ENCODE measurements around the gene PUDP. TPM values are rescaled to one million over a fixed set of nuclear protein-coding genes. Genes with fewer than 3 reads are reported as not detected.
"Not testable (repeated sequence)": the region's sequence is repeated elsewhere in the genome, so short reads cannot be mapped to it uniquely, and the experiment has no call there.

PUDP gene
- total RNA-seq, 6 experiments from 2014 or later = 8.8 to 18.4 (median 11.8) TPM

- peaks cover 0 to 2% (median 0%) of the 10 kb centered on the region in 4 donors for H3K36me3 ChIP-seq
- H3K9me3 ChIP-seq = no peaks in the 10 kb centered on the region
- H3K4me1 ChIP-seq = peaks cover 0 to 8% (median 0%) of the 10 kb centered on the region in 4 donors
- H3K27me3 ChIP-seq = no peaks in the 10 kb centered on the region
- no peak overlapping the region for H3K27ac ChIP-seq
- TF ChIP-seq CTCF (IDR thresholded peaks at IDR 0.05) (no peak), POLR2A (IDR thresholded peaks at IDR 0.05) (no peak)
- DNase-seq (no peak), ATAC-seq (peak in 1 of 4 donors; percentile 18)
- intact Hi-C loops (cut with DNase I) = no loop called here
- H3K4me3 ChIP-seq = no peak overlapping the region
- WGBS (ENCODE audit: insufficient coverage, low coverage, low lambda C conversion rate, missing lambda C conversion rate) = 56% methylated on average over 11 of the region's 11 CpGs
Measured at GRCh38 chrX:7109049-7109531, 38.9 kb downstream of the PUDP start.

- H3K27ac ChIP-seq = no peak overlapping the region
- peak; percentile 50 to 76 (median 54) for DNase-seq
- no peak for TF ChIP-seq POLR2A (IDR thresholded peaks at IDR 0.05)
- 29% methylated on average over 3 of the region's 5 CpGs for WGBS (ENCODE audit: insufficient coverage, low coverage, low lambda C conversion rate, missing lambda C conversion rate)
- peaks cover 0 to 2% (median 0%) of the 10 kb centered on the region in 4 donors for H3K36me3 ChIP-seq
- peak; percentile 92 to 99 (median 98) for ATAC-seq
- peaks cover 0 to 8% (median 0%) of the 10 kb centered on the region in 4 donors for H3K4me1 ChIP-seq
- H3K27me3 ChIP-seq = no peaks in the 10 kb centered on the region
- intact Hi-C loops (cut with DNase I) = no loop called here
- H3K4me3 ChIP-seq = no peak overlapping the region
- H3K9me3 ChIP-seq = no peaks in the 10 kb centered on the region
Measured at GRCh38 chrX:7108030-7108429, 39.9 kb downstream of the PUDP start.

- WGBS (ENCODE audit: insufficient coverage, low coverage, low lambda C conversion rate, missing lambda C conversion rate) = no CpG with 5 or more reads among the region's 2 CpGs
- TF ChIP-seq POLR2A (IDR thresholded peaks at IDR 0.05) = no peak
- TF ChIP-seq CTCF (IDR thresholded peaks at IDR 0.05) = no peak
- ATAC-seq (no peak), DNase-seq (no peak)
- intact Hi-C loops (cut with DNase I) = no loop called here
- H3K4me3 ChIP-seq = no peak overlapping the region
- H3K27me3 ChIP-seq = no peaks in the 10 kb centered on the region
- H3K36me3 ChIP-seq = peaks cover 0 to 2% (median 0%) of the 10 kb centered on the region in 4 donors
- no peaks in the 10 kb centered on the region for H3K9me3 ChIP-seq
- H3K27ac ChIP-seq = no peak overlapping the region
- peaks cover 0 to 8% (median 0%) of the 10 kb centered on the region in 4 donors for H3K4me1 ChIP-seq
Measured at GRCh38 chrX:7106649-7107048, 41.3 kb downstream of the PUDP start.

GRCh38 chrX:7102119-7102518 is 45.8 kb downstream of the PUDP start:
- ATAC-seq (no peak), DNase-seq (no peak)
- no peaks in the 10 kb centered on the region for H3K9me3 ChIP-seq
- H3K4me3 ChIP-seq = no peak overlapping the region
- intact Hi-C loops (cut with DNase I) = no loop called here
- no peaks in the 10 kb centered on the region for H3K27me3 ChIP-seq
- no peaks in the 10 kb centered on the region for H3K4me1 ChIP-seq
- TF ChIP-seq POLR2A (IDR thresholded peaks at IDR 0.05) = no peak
- TF ChIP-seq CTCF (IDR thresholded peaks at IDR 0.05) = no peak
- peaks cover 0 to 2% (median 0%) of the 10 kb centered on the region in 4 donors for H3K36me3 ChIP-seq
- WGBS (ENCODE audit: insufficient coverage, low coverage, low lambda C conversion rate, missing lambda C conversion rate) = 62% methylated on average over 3 of the region's 3 CpGs
- no peak overlapping the region for H3K27ac ChIP-seq

GRCh38 chrX:7100022-7100421 is 47.9 kb downstream of the PUDP start:
- H3K4me1 ChIP-seq = no peaks in the 10 kb centered on the region
- intact Hi-C loops (cut with DNase I) = no loop called here

GRCh38 chrX:7095657-7096056 is 52.3 kb downstream of the PUDP start:
- intact Hi-C loops (cut with DNase I); ATAC-seq; DNase-seq; H3K27me3 ChIP-seq; H3K27ac ChIP-seq; H3K9me3 ChIP-seq; H3K4me3 ChIP-seq; H3K36me3 ChIP-seq: not testable (repeated sequence)
- H3K4me1 ChIP-seq = peaks cover 0 to 19% (median under 1%) of the 10 kb centered on the region in 4 donors
- WGBS (ENCODE audit: insufficient coverage, low coverage, low lambda C conversion rate, missing lambda C conversion rate) = 100% methylated on average over 1 of the region's 2 CpGs

More at GRCh38 chrX:7100022-7100421, 47.9 kb downstream of the PUDP start:
- ATAC-seq (no peak), DNase-seq (no peak)
- no peak overlapping the region for H3K4me3 ChIP-seq
- no peaks in the 10 kb centered on the region for H3K36me3 ChIP-seq
- H3K27me3 ChIP-seq = no peaks in the 10 kb centered on the region
- TF ChIP-seq POLR2A (IDR thresholded peaks at IDR 0.05) (no peak), CTCF (IDR thresholded peaks at IDR 0.05) (no peak)
- WGBS (ENCODE audit: insufficient coverage, low coverage, low lambda C conversion rate, missing lambda C conversion rate) = 89% methylated on average over 4 of the region's 7 CpGs
- H3K9me3 ChIP-seq = no peaks in the 10 kb centered on the region
- no peak overlapping the region for H3K27ac ChIP-seq
